Left renal cortex interstitium (tissue), 4 donors: Measurements from ENCODE around the gene EFTUD2. TPM values are rescaled to one million over a fixed set of nuclear protein-coding genes. Genes with fewer than 3 reads are reported as not detected.
"Not testable (repeated sequence)": the region's sequence is repeated elsewhere in the genome, so short reads cannot be mapped to it uniquely, and the experiment has no call there.

Experiments used
- DNase-seq, 4 donors: peaks; one replicate each; pipeline ENCODE4 v3.0.0-alpha.2; 2013; ENCODE audit warnings: low read depth in 4 of 4, low spot score in 2 of 4, missing footprints in 1 of 4
- polyA plus RNA-seq, 4 donors: library from polyadenylated mRNA; unstranded; fragments of 120-200 nt; gene quantifications; one replicate each; pipeline ENCODE4 v1.2.1, GENCODE V29; 2013; ENCODE audit not compliant: insufficient read length in 4 of 4

The EFTUD2 gene
- polyA plus RNA-seq: 100 to 1,000 TPM in 2 of 4 donors, 10 to 100 TPM in 2; 93.7 to 126 (median 105) TPM

- DNase-seq: peak; percentile 79 to 97 (median 89)
These were observed at the start of gene EFTUD2 for GRCh38 chr17:44899074-44899782. Gene EFTUD2, minus strand, starts transcription at chr17:44899445. Its CDS starts 4,924 bp downstream, at chr17:44894521.

- DNase-seq: no peak
These were observed 49.1 kb upstream of the EFTUD2 start for GRCh38 chr17:44948315-44948795.

- peak; percentile 67 to 91 (median 80) for DNase-seq
These were observed 48.4 kb upstream of the EFTUD2 start, which contains the start of gene KIF18B for GRCh38 chr17:44947461-44948314. Gene KIF18B, minus strand, starts transcription at chr17:44947773. Its CDS starts 11,429 bp downstream, at chr17:44936344.

- DNase-seq: not testable (repeated sequence)
These were observed 46.4 kb upstream of the EFTUD2 start for GRCh38 chr17:44945652-44946051.

- no peak for DNase-seq
These were observed 43.2 kb upstream of the EFTUD2 start for GRCh38 chr17:44942456-44942855.

- DNase-seq: no peak
These were observed 42.6 kb upstream of the EFTUD2 start for GRCh38 chr17:44941712-44942331.

- DNase-seq: no peak
These were observed 41.5 kb upstream of the EFTUD2 start for GRCh38 chr17:44940768-44941167.

- DNase-seq: no peak
These were observed 41.1 kb upstream of the EFTUD2 start for GRCh38 chr17:44940317-44940716.

- DNase-seq: no peak
These were observed 35.9 kb upstream of the EFTUD2 start for GRCh38 chr17:44935116-44935515.

- DNase-seq: no peak
These were observed 35.5 kb upstream of the EFTUD2 start for GRCh38 chr17:44934745-44935105.

- no peak for DNase-seq
These were observed 34.8 kb upstream of the EFTUD2 start for GRCh38 chr17:44933824-44934744.

- DNase-seq: no peak
These were observed 33.5 kb upstream of the EFTUD2 start for GRCh38 chr17:44932787-44933097.

- DNase-seq: no peak
These were observed 33.0 kb upstream of the EFTUD2 start for GRCh38 chr17:44932096-44932786.

GRCh38 chr17:44931376-44931775, 32.1 kb upstream of the EFTUD2 start:
- DNase-seq: no peak

GRCh38 chr17:44930667-44931066, 31.4 kb upstream of the EFTUD2 start:
- DNase-seq: no peak

GRCh38 chr17:44928950-44929720, 29.9 kb upstream of the EFTUD2 start:
- no peak for DNase-seq

- no peak for DNase-seq
These were observed 28.9 kb upstream of the EFTUD2 start for GRCh38 chr17:44928136-44928535.

- no peak for DNase-seq
These were observed 28.5 kb upstream of the EFTUD2 start for GRCh38 chr17:44927696-44928095.
